HepG2 (cell line): ENCODE data around the gene GGA1. TPM values are rescaled to one million over a fixed set of nuclear protein-coding genes. Genes with fewer than 3 reads are reported as not detected.
A peak's percentile ranks its signal among the peaks of the same experiment; 100 is the strongest.

Experiments used
- FOXK1 ChIP-seq: sonication (generic); formaldehyde crosslinking; IDR thresholded peaks from 2 replicates; pipeline ENCODE4 v1.4.0; 2020; ENCODE audit warnings: low read depth, missing genetic modification reagents, borderline replicate concordance
- HOXD1 ChIP-seq: sonication (generic); formaldehyde crosslinking; IDR thresholded peaks from 2 replicates; pipeline ENCODE4 v1.5.0; 2020; ENCODE audit warnings: missing genetic modification reagents
- IRF2 ChIP-seq: IDR thresholded peaks from 2 replicates; pipeline ENCODE4 v1.6.1; 2018; ENCODE audit warnings: missing genetic modification reagents, missing compliant biosample characterization
- KLF16 ChIP-seq, 2 experiments: sonication (generic) in 1 of 2; formaldehyde crosslinking in 1 of 2; IDR thresholded peaks; 2 replicates each; pipeline versions ENCODE4 v1.6.1 to v1.8.0; 2016 to 2023; ENCODE audit warnings: missing genetic modification reagents in 2 of 2, missing compliant biosample characterization in 1 of 2
- MATR3 ChIP-seq: sonication (generic); formaldehyde crosslinking; IDR thresholded peaks from 2 replicates; pipeline ENCODE4 v1.4.0; 2020; ENCODE audit warnings: missing genetic modification reagents
- SRF ChIP-seq: IDR thresholded peaks from 2 replicates; pipeline ENCODE4 v1.6.1; 2011; ENCODE audit warnings: mild to moderate bottlenecking, low read depth, low read length, moderate library complexity
- ZBTB40 ChIP-seq, 2 experiments: fragments of 450-650 bp in 1 of 2; sonication (generic) in 1 of 2; formaldehyde crosslinking in 1 of 2; IDR thresholded peaks; 2 replicates each; pipeline versions ENCODE4 v1.6.1 to v1.8.0; 2016 to 2022; ENCODE audit warnings: antibody characterized with exemption in 1 of 2, mild to moderate bottlenecking in 1 of 2, missing genetic modification reagents in 1 of 2
- ZFX ChIP-seq: sonication (generic); formaldehyde crosslinking; IDR thresholded peaks from 2 replicates; pipeline ENCODE4 v1.4.0; 2020; ENCODE audit warnings: mild to moderate bottlenecking, low read depth, missing genetic modification reagents, moderate library complexity
- ZNF263 ChIP-seq: sonication (generic); formaldehyde crosslinking; IDR thresholded peaks from 2 replicates; pipeline ENCODE4 v1.4.0; 2020; ENCODE audit warnings: missing genetic modification reagents
- ZNF451 ChIP-seq: sonication (generic); formaldehyde crosslinking; IDR thresholded peaks from 2 replicates; pipeline ENCODE4 v1.5.0; 2020; ENCODE audit warnings: mild to moderate bottlenecking, missing genetic modification reagents
- polyA plus RNA-seq, 8 experiments: library from polyadenylated mRNA; depleted of rRNA in 3 of 8; stranded (reverse) in 7 of 8; unstranded in 1 of 8; fragments of >200 nt; fragmentation: Illumina TruSeq in 4 of 8; extraction: Trizol in 4 of 8; gene quantifications; 2 replicates each; pipeline versions ENCODE4 v1.2.1 to v1.2.3, GENCODE V29; 2011 to 2016; ENCODE audit warnings: low read depth in 4 of 8, missing spikeins in 1 of 8, mixed read lengths in 1 of 8; ENCODE audit not compliant: insufficient read depth in 1 of 8
- total RNA-seq, 5 experiments: library from RNA; depleted of rRNA; stranded (reverse); fragments of >200 nt; fragmentation: Illumina TruSeq; extraction: Trizol; gene quantifications; 2 replicates each; pipeline ENCODE4 v1.2.3, GENCODE V29; 2016; ENCODE audit warnings: low read depth in 1 of 5
- TF ChIP-seq, protein P1 (sequence below): sonication (generic); formaldehyde crosslinking; IDR thresholded peaks from 2 replicates; pipeline ENCODE4 v1.4.0; 2020; ENCODE audit warnings: mild to moderate bottlenecking, low read depth, missing genetic modification reagents
- TF ChIP-seq, protein P2 (sequence below): sonication (generic); formaldehyde crosslinking; IDR thresholded peaks from 2 replicates; pipeline ENCODE4 v1.4.0; 2020; ENCODE audit warnings: missing genetic modification reagents
- TF ChIP-seq, protein P3 (sequence below): sonication (generic); formaldehyde crosslinking; IDR thresholded peaks from 2 replicates; pipeline ENCODE4 v1.5.0; 2020; ENCODE audit warnings: mild to moderate bottlenecking, missing genetic modification reagents, borderline replicate concordance
- TF ChIP-seq, protein P4 (sequence below): sonication (generic); formaldehyde crosslinking; IDR thresholded peaks from 2 replicates; pipeline ENCODE4 v1.4.0; 2020; ENCODE audit warnings: missing genetic modification reagents
- TF ChIP-seq, protein P5 (sequence below): IDR thresholded peaks from 2 replicates; pipeline ENCODE4 v1.6.1; 2016; ENCODE audit warnings: low read depth, borderline replicate concordance

Gene GGA1
- total and polyA plus RNA-seq, 2 of the 13 experiments (the other 11 are each of a cell fraction or from before 2014, with no cell fraction given) = 29.1 to 87.2 TPM

DNA sequence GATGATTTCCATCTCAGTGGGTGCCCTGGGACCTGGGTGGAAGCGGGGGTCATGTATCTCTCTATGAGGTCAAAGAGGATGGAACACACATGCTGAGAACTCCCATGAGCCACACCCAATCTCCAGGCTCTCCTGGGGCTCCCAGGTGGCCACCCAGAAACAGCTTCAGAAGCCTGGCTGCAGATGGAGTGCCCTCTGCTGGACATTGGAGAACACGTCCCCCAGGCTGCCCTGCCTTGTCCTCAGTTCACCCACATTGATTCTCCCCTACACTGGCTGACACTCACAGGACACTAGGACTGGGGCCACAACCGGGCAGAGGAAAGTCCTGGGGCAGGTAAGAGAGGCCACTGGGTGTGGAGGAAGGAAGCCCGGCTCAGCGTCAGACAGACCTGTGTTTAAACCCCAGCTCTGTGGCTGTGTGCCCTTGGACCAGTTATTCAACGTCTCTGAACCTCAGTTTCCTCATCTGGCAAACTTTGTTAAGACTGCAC, 73.0 kb downstream of the GGA1 start (continued):
- TF ChIP-seq ZBTB40 (IDR thresholded peaks at IDR 0.05) (no peak), ZBTB40 (CRISPR knock-in tag; IDR thresholded peaks at IDR 0.05) (no peak), IRF2 (CRISPR knock-in tag) (0 out of 2 replicates have a peak, but pooled peaks have one; percentile 33), SRF (no peak), FOXK1 (CRISPR knock-in tag) (no peak), ZNF451 (CRISPR knock-in tag) (no peak), HOXD1 (no peak), KLF16 (CRISPR knock-in tag; IDR thresholded peaks at IDR 0.05) (0 out of 4 replicates have a peak, but pooled peaks of 1 of the 2 experiments have one; percentile 53), ZNF263 (CRISPR knock-in tag) (no peak), MATR3 (CRISPR knock-in tag) (no peak), ZFX (peak; percentile 43; the same call in 1 of the 2 replicates)
- TF ChIP-seq, protein P1, sequence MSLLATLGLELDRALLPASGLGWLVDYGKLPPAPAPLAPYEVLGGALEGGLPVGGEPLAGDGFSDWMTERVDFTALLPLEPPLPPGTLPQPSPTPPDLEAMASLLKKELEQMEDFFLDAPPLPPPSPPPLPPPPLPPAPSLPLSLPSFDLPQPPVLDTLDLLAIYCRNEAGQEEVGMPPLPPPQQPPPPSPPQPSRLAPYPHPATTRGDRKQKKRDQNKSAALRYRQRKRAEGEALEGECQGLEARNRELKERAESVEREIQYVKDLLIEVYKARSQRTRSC (CRISPR knock-in tag) = no peak
- TF ChIP-seq, protein P2, sequence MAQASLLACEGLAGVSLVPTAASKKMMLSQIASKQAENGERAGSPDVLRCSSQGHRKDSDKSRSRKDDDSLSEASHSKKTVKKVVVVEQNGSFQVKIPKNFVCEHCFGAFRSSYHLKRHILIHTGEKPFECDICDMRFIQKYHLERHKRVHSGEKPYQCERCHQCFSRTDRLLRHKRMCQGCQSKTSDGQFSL = no peak
- TF ChIP-seq, protein P3, sequence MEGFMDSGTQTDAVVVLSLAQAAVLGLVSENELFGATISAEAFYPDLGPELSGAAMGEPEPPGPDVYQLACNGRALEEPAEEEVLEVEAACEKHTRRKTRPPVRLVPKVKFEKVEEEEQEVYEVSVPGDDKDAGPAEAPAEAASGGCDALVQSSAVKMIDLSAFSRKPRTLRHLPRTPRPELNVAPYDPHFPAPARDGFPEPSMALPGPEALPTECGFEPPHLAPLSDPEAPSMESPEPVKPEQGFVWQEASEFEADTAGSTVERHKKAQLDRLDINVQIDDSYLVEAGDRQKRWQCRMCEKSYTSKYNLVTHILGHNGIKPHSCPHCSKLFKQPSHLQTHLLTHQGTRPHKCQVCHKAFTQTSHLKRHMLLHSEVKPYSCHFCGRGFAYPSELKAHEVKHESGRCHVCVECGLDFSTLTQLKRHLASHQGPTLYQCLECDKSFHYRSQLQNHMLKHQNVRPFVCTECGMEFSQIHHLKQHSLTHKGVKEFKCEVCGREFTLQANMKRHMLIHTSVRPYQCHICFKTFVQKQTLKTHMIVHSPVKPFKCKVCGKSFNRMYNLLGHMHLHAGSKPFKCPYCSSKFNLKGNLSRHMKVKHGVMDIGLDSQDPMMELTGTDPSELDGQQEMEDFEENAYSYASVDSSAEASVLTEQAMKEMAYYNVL (CRISPR knock-in tag) = no peak
- TF ChIP-seq, protein P4, sequence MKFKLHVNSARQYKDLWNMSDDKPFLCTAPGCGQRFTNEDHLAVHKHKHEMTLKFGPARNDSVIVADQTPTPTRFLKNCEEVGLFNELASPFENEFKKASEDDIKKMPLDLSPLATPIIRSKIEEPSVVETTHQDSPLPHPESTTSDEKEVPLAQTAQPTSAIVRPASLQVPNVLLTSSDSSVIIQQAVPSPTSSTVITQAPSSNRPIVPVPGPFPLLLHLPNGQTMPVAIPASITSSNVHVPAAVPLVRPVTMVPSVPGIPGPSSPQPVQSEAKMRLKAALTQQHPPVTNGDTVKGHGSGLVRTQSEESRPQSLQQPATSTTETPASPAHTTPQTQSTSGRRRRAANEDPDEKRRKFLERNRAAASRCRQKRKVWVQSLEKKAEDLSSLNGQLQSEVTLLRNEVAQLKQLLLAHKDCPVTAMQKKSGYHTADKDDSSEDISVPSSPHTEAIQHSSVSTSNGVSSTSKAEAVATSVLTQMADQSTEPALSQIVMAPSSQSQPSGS (CRISPR knock-in tag) = 0 out of 2 replicates have a peak, but pooled peaks have one; percentile 48
- TF ChIP-seq, protein P5, sequence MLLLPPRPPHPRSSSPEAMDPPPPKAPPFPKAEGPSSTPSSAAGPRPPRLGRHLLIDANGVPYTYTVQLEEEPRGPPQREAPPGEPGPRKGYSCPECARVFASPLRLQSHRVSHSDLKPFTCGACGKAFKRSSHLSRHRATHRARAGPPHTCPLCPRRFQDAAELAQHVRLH (CRISPR knock-in tag) = peak; percentile 70; the same call in 1 of the 2 replicates
